Spinal cord (tissue), 10 donors: Measurements from ENCODE around the gene ZNF598. TPM values are rescaled to one million over a fixed set of nuclear protein-coding genes. Genes with fewer than 3 reads are reported as not detected.
A peak's percentile ranks its signal among the peaks of the same experiment; 100 is the strongest.

Experiments used
- DNase-seq, 6 donors: peaks; one replicate each; pipeline versions ENCODE4 v3.0.0 to v3.0.0-alpha.2; 2013 to 2015; ENCODE audit warnings: low spot score in 6 of 6, low read depth in 4 of 6
- H3K27ac ChIP-seq: one replicate; pipeline ENCODE4 v1.5.1; 2013; ENCODE audit warnings: low read depth, low read length, control low read depth
- H3K27me3 ChIP-seq: one replicate; pipeline ENCODE4 v1.6.1; 2013; ENCODE audit warnings: low read length; ENCODE audit not compliant: control insufficient read depth, insufficient read depth
- H3K36me3 ChIP-seq: one replicate; pipeline ENCODE4 v1.6.1; 2013; ENCODE audit warnings: low read length; ENCODE audit not compliant: control insufficient read depth, insufficient read depth
- H3K4me1 ChIP-seq: one replicate; pipeline ENCODE4 v1.6.1; 2013; ENCODE audit warnings: low read length; ENCODE audit not compliant: control insufficient read depth, insufficient read depth
- H3K4me3 ChIP-seq: one replicate; pipeline ENCODE4 v1.5.1; 2013; ENCODE audit warnings: low read depth, low read length, control low read depth
- H3K9me3 ChIP-seq: one replicate; pipeline ENCODE4 v1.6.1; 2013; ENCODE audit warnings: low read length; ENCODE audit not compliant: control insufficient read depth, insufficient read depth
- WGBS: methylation state at CpG from one replicate; pipeline ENCODE4 v1.1.5; 2013; ENCODE audit warnings: missing lambda C conversion rate; ENCODE audit not compliant: insufficient coverage; 5-methylcytosine and 5-hydroxymethylcytosine counted together
- polyA plus RNA-seq, 2 donors: library from polyadenylated mRNA; unstranded; fragments of 120-200 nt; gene quantifications; one replicate each; pipeline ENCODE4 v1.2.1, GENCODE V29; 2013; ENCODE audit not compliant: insufficient read length in 2 of 2
- total RNA-seq, 2 donors: library from RNA; depleted of rRNA in 1 of 2; stranded (reverse); fragments of 120-200 nt in 1 of 2; fragments of >200 nt in 1 of 2; gene quantifications; one replicate each; pipeline versions ENCODE4 v1.2.3 to v1.2.4, GENCODE V29; 2013 to 2014
- donor health status: healthy.

ZNF598 gene
- total and polyA plus RNA-seq, 4 donors: 5.4 to 31.7 (median 18.5) TPM

DNA sequence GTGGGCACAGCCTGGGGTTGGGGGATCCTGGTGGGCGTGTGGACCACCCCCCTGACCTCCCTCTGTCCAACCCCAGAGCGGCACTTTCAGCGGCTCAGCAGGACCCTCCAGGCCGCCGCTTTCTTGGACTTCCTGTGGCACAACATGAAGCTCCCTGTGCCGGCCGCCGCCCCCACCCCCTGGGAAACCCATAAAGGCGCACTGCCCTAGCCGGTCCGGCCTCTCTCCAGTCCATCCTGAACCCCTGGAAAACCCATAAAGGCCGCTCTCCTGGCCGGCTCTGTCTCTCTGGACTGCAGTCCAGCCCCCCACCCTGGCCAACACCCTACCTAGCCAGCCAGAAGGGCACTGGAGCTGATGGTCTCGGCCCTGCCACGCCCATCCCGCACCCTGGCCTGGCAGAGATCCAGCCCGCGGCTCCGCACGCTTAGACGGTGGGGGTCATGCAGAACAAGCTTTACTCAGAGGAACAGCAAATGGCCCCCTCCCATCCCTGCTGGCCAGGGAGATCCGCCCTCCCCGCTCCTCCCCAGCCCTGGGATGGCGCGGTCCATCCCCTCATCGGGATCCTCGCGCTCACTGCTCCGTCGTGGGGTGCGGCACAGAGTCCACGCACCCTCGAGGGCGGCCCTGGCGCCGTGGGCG lies 31.0 kb downstream of the ZNF598 start:
- H3K4me1 ChIP-seq: peaks cover 45% of the 10 kb centered on the region
- H3K27me3 ChIP-seq: peaks cover 44% of the 10 kb centered on the region
- no peak for DNase-seq
- H3K36me3 ChIP-seq: peaks cover 71% of the 10 kb centered on the region
- no peak overlapping the region for H3K4me3 ChIP-seq
- WGBS: 69% methylated on average over 36 of the region's 37 CpGs
- no peak overlapping the region for H3K27ac ChIP-seq
- H3K9me3 ChIP-seq: no peaks in the 10 kb centered on the region

DNA sequence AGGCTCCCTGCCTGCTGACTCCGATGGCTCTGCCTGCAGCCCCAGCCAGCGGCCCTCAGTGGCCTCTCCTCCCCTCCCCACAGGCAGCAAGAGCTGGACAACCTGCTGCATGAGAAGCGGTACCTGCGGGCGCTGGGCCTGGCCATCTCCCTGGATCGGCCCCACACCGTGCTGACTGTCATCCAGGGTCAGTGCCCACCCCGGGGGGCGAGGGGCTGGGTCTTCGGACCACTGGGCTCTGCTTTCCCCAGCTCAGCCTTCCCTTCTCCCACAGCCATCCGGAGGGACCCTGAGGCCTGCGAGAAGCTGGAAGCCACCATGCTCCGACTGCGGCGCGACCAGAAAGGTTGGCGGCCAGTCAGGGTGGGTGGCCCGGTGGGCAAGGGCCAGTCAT lies 31.7 kb downstream of the ZNF598 start:
- Histone ChIP-seq H3K27me3 (peaks cover 42% of the 10 kb centered on the region), H3K9me3 (no peaks in the 10 kb centered on the region), H3K27ac (no peak overlapping the region), H3K36me3 (peaks cover 74% of the 10 kb centered on the region), H3K4me3 (no peak overlapping the region), H3K4me1 (peaks cover 45% of the 10 kb centered on the region)
- no peak for DNase-seq
- WGBS: 97% methylated on average over 17 of the region's 18 CpGs

DNA sequence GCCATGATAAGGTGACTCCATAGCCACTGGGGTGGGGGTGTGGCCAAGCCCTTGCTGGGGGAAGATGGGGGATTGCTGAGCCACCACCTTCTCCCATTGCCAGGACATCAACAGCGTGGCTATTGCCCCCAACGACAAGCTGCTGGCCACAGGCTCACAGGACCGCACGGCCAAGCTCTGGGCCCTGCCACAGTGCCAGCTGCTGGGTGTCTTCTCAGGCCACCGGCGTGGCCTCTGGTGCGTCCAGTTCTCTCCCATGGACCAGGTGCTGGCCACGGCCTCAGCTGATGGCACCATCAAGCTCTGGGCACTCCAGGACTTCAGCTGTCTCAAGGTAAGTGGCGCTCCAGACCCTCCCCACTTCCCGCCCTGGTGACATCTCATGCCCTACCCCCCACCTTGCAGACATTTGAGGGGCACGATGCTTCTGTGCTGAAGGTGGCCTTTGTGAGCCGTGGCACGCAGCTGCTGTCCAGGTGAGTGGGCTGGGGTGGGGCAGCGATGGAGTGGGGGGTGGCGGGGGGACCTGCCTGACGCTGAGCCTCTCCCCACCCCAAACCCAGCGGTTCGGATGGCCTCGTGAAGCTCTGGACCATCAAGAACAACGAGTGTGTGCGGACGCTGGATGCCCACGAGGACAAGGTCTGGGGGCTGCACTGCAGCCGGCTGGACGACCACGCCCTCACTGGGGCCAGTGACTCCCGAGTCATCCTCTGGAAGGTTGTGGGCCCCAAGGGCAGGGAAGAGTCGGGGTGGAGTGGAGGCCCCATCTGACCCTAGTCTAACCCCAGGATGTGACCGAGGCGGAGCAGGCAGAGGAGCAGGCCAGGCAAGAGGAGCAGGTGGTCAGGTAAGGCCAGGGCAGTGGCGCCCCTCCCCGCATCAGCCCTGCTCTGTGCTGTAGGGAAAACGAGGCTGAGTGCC lies 32.4 kb downstream of the ZNF598 start:
- H3K36me3 ChIP-seq: peaks cover 74% of the 10 kb centered on the region
- H3K27me3 ChIP-seq: peaks cover 41% of the 10 kb centered on the region
- no peak overlapping the region for H3K27ac ChIP-seq
- WGBS: 94% methylated on average over 30 of the region's 33 CpGs
- H3K4me3 ChIP-seq: no peak overlapping the region
- no peaks in the 10 kb centered on the region for H3K9me3 ChIP-seq
- peaks cover 45% of the 10 kb centered on the region for H3K4me1 ChIP-seq
- DNase-seq: no peak

- Histone ChIP-seq H3K4me3 (no peak overlapping the region), H3K4me1 (peaks cover 40% of the 10 kb centered on the region), H3K9me3 (no peaks in the 10 kb centered on the region), H3K36me3 (peaks cover 74% of the 10 kb centered on the region), H3K27ac (no peak overlapping the region), H3K27me3 (peaks cover 38% of the 10 kb centered on the region)
- WGBS: 94% methylated on average over 8 of the region's 8 CpGs
- no peak for DNase-seq
Observed at GRCh38 chr16:1976216-1976520, 33.5 kb downstream of the ZNF598 start.

- WGBS: 96% methylated on average over 31 of the region's 33 CpGs
- no peak for DNase-seq
- H3K36me3 ChIP-seq: peaks cover 72% of the 10 kb centered on the region
Observed at GRCh38 chr16:1975432-1976215, 34.0 kb downstream of the ZNF598 start.

DNA sequence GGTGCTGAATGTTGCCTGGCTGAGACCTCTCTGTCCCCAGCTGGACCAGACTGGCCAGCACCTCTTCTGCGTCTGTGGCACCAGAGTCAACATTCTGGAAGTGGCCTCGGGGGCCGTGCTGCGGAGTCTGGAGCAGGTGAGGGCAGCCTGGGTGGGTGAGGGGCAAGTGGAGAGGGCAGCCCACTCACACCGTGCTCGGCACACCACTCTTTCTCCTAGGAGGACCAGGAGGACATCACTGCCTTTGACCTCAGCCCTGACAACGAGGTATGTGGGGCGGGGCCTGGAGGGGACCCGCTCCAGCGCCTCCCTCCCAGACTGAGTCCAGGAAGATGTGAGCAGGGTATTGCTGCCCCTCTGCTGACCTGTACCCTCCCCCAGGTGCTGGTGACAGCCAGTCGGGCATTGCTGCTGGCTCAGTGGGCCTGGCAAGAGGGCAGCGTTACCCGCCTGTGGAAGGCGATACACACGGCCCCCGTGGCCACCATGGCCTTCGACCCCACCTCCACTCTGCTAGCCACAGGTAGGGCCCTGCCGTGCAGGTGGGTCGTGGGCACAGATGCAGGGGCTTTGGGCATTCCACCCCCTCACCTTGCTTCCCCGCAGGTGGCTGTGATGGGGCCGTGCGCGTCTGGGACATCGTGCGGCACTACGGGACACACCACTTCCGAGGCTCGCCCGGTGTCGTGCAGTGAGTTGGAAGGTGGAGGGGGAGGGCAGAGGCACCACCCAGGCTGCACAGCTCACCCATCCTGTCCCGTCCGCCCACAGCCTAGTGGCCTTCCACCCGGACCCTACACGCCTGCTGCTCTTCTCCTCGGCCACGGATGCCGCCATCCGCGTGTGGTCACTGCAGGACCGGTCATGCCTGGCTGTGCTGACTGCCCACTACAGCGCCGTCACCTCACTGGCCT lies 35.2 kb downstream of the ZNF598 start:
- 97% methylated on average over 29 of the region's 42 CpGs for WGBS
- H3K27ac ChIP-seq: no peak overlapping the region
- no peak for DNase-seq
- H3K27me3 ChIP-seq: peaks cover 21% of the 10 kb centered on the region
- peaks cover 61% of the 10 kb centered on the region for H3K36me3 ChIP-seq
- H3K4me3 ChIP-seq: no peak overlapping the region
- H3K4me1 ChIP-seq: peaks cover 30% of the 10 kb centered on the region
- no peaks in the 10 kb centered on the region for H3K9me3 ChIP-seq

More at GRCh38 chr16:1975432-1976215, 34.0 kb downstream of the ZNF598 start:
- no peaks in the 10 kb centered on the region for H3K9me3 ChIP-seq
- H3K4me3 ChIP-seq: no peak overlapping the region
- no peak overlapping the region for H3K27ac ChIP-seq
- peaks cover 33% of the 10 kb centered on the region for H3K27me3 ChIP-seq
- H3K4me1 ChIP-seq: peaks cover 40% of the 10 kb centered on the region

- H3K36me3 ChIP-seq: peaks cover 55% of the 10 kb centered on the region
- no peak overlapping the region for H3K4me3 ChIP-seq
- H3K4me1 ChIP-seq: peaks cover 29% of the 10 kb centered on the region
- H3K27ac ChIP-seq: no peak overlapping the region
- DNase-seq: no peak
- H3K27me3 ChIP-seq: peaks cover 15% of the 10 kb centered on the region
- 92% methylated on average over 16 of the region's 16 CpGs for WGBS
- H3K9me3 ChIP-seq: no peaks in the 10 kb centered on the region
Observed at GRCh38 chr16:1973461-1974156, 36.0 kb downstream of the ZNF598 start.

GRCh38 chr16:1972490-1972877 lies 37.1 kb downstream of the ZNF598 start:
- Histone ChIP-seq H3K4me3 (peak overlapping the region; percentile 96), H3K9me3 (no peaks in the 10 kb centered on the region), H3K27ac (no peak overlapping the region), H3K27me3 (peaks cover 6% of the 10 kb centered on the region), H3K36me3 (peaks cover 48% of the 10 kb centered on the region), H3K4me1 (peaks cover 29% of the 10 kb centered on the region)
- WGBS: 5% methylated on average over 22 of the region's 22 CpGs
- DNase-seq: no peak
